ENCODE results near the gene PSG5.
"Not testable (repeated sequence)": the region's sequence is repeated elsewhere in the genome, so short reads cannot be mapped to it uniquely, and the experiment has no call there.

PSG5 gene

DNA sequence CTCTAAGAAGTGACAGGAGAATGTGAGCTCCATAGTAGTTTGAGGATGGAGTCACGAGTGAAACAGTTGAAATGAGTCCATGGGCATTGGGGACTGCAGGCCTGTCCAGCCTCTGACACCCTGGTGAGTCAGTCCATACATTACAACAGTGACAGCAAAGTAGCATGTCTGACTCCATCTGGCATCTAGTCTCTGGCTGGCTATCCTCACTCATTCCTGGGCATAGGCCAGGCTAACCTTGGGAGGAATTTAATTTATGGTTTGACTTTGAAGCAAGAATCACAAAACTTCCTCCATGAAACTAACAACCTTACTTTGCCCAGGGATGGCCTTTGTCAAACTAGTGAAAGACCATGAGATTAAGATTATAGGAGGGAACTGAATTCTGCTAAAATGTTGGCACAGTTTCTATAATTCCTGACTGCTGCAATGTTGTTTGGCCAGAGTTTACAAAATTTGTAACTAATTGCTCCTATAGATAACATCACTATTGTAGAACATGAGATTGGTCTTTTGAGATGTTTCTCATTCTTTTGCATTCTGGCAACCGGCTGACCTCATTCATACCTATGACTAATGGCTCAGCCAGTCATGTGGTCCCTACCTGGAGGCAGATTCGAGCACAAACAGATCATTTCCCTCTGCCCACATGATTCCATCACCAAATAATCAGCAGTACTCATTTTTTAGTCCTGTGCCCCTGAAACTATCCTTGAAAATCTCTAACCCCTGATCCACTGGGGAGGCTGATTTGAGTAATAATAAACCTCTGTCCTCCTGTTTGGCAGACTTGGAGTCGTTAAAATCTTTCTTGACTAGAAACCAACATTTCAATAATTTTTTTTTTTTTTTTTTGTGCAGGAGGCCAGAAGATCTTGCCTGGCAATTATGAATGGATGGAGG lies 4.2 kb downstream of the PSG5 start:
- not testable (repeated sequence) for DNase-seq

DNA sequence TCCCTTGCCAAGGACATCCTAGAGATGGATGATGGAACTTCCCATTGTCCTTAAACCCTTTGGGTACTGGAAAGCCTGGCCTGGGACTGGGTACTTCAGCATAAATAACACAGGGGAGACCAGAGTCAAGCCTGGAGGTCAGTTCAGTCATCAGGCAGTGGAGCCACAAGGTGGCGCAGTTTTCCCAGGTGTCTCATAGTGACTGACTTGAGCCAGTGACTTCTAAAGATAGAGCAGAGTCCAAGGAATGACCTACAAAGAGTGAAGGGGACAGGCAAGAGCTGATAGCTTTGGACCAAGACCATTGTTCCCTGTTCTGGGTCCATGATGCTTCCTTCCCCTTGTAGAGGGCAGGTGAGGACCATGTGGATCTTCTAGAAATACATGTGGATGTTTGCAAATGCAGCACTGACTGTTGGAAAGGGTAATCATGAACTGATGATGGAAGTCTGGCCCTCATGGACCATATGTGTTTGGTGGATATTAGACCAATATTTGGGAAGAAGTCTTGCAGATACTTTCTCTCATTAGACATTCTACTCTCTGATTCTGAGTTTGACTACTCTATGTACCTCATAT lies 6.7 kb downstream of the PSG5 start:
- not testable (repeated sequence) for DNase-seq

- not testable (repeated sequence) for DNase-seq
These were observed 7.8 kb downstream of the PSG5 start for GRCh38 chr19:43178577-43178976.

- not testable (repeated sequence) for DNase-seq
These were observed 20.4 kb downstream of the PSG5 start for GRCh38 chr19:43165906-43166305.

DNA sequence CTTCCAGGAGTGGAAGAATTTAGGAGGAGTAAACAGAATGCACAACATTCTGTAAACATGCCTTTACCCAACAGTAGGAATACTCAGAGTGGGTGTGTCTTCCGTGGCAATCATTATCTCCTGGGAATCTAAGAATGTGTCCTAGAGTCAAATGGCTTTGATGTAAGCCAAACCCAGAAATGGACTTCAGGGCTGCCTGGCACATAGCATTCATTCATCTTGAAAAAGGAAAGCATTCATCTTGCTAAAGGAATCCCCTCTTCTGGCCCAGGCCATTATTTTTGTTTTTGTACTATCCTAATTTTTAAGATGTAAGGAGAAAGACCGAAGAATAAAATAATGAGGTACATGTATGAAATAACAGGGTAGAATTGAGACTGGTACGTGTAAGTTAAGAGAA lies 23.2 kb downstream of the PSG5 start:
- DNase-seq: not testable (repeated sequence)

GRCh38 chr19:43162261-43162660 lies 24.1 kb downstream of the PSG5 start:
- not testable (repeated sequence) for DNase-seq

DNA sequence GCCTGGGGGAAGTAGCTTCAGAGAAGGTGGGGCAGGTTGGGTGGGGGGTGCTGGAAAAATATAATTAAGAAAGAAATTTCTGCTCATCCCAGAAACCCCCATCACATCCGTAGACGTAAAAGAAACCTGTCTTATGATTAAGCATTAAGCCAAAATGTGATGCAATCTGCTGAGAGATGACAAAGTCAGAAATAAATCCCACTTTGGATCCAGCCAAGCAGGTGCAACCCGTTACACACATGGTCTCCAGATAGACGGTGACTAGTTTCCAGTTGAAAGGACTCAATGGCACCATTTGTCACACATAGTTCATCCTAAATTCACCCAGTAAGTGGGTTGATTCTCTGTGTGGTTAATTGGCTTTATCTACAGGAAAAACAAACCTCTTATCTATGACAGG lies 34.1 kb downstream of the PSG5 start:
- no peak for DNase-seq

GRCh38 chr19:43149788-43150187 lies 36.5 kb downstream of the PSG5 start:
- DNase-seq: not testable (repeated sequence)

DNA sequence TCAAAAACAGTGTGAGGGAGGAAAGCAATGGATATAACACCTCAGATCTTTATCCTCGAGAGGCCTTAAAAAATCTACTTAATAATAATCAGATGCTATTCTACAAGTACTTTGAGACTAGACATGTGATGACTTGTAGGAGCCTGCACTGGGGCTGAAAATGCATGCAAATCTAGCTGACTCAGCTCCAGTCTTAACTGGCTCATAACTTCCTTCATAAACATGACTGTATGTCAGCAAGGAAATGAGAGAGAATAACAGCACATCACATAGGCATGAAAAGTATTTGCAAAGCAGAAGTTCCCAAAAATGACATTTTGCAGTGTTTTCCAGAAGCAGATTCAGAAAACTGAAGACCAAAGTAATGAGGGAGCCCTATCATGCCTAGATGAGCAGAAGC lies 38.1 kb downstream of the PSG5 start:
- DNase-seq: no peak

DNA sequence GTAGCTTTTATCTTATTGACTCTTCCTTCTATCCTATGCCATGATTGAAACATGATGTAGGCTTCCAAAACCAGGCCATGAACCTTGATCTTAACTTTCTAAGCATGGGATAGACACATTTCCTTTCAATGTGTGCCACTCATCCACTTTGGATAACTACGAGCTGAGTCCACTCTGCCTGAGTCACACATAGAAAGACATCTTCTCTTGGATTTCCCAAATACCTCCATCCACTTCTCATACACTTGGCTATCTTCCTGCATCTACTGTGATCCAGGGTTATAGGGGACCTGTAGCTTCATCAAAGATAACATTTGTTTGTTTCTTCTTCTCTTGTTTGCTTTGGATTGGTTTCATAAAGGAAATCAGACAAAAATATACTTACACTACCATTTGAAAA lies 44.6 kb downstream of the PSG5 start:
- not testable (repeated sequence) for DNase-seq

DNA sequence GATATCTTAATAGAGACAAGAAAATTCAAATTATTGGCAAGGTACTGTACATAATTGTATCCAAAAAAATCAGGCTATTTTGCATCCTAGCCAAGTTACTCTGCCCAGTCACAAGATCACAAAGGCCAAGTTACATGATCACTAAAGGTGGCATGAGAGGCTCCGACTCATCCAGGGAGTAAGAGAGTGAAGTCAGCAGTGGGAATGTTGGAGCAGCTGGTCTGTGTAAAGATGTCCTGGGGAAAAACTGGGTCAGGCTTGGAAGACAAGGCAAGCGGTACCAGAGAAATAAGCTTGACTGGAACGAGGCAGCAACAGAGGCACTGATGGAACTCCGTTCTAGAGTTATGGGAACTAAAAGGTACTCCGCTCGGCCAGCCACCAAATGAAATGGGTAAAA lies 53.6 kb downstream of the PSG5 start:
- no peak for DNase-seq

- DNase-seq: not testable (repeated sequence)
These were observed 55.0 kb downstream of the PSG5 start for GRCh38 chr19:43131281-43131842.

GRCh38 chr19:43129197-43129596 lies 57.1 kb downstream of the PSG5 start:
- not testable (repeated sequence) for DNase-seq

DNA sequence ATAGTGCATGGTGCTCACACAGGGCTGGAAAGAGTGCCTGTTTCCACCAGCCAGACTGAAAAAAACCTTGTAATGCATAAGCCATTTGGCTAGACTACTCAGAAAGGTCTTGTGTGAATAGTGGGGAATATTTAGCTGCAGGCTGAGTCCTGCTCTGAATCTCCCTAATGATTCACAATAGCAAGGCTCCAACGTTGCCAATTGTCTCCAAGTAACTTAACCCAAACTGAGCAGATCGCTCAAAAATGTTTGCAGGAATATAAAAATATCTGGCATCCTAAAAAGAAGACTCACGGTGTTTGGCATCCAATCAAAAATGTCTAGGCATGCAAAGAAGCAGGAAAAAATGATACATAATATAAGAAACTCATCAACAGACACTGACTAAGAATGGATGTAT lies 59.0 kb downstream of the PSG5 start:
- not testable (repeated sequence) for DNase-seq

- DNase-seq: no peak
These were observed 59.6 kb downstream of the PSG5 start for GRCh38 chr19:43126720-43127119.

DNA sequence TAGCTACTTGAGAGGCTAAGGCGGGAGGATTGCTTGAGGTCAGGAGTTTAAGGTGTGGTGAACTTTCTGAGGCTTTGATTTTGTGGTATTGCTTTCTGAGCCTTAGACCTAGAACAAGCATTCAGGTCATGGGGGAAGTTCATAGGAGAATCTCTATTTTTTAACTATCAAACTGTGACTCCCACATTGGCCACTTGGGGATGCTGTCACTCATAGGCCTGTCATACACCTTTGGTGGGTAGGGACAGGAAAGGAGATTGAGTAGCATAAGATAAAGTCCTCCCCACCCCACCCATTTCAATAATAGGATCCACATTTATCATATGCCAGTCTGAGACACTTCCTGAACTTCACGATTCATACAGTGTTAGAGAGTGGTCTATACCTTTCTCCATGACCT lies 62.0 kb downstream of the PSG5 start:
- DNase-seq: no peak

DNA sequence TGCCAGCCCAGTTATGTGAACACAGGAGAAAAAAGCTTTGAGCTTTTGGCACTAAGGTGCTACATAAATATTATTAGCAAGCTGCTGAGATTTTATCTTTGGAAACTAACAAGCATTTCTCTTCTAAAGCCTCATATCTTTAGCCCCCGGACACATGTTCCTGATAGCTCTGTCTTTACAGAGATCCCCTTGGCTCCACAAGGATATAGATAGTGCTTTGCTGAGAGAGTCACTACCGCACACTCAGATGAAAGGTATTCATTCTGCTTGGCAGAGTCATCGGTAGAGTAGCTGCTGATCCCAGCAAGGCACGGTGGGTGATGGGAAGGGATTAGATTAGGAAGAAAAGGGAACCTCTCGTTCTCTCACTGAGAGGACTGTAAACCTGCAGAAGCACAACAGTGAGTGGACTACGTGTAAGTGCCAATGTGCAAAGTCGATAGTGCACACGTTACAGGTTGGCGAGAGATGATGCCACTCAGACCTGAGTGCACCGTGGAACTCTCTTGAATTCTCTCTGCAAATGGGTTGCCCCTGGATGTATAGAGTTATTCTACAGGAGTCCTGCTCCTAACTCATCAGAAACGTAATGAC lies 65.8 kb downstream of the PSG5 start:
- DNase-seq: not testable (repeated sequence)

DNA sequence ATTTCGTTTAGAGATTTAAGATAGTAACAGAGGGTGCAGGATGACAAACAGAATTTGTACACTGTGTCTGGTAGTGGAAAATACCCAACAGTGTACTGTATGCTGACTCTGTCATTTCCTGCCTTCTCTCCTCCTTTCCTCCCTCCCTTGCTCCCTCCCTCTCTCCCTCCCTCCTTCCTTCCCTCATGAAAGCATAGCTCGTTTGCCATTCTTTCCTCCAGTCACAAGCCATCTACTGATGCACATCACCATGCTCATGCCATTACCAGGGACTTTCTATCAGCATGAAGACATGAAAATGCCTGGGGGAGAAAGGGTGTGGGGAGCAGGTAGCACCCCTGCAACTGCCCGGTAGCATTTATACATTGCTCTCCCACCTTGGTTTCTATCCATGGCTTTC lies 66.8 kb downstream of the PSG5 start:
- DNase-seq: not testable (repeated sequence)

Data from NCI-H2081 treated with DMSO at 0.1 percent for 48 hours (cell line).